ENCODE results near the gene ITGB2.

The ITGB2 gene

DNA sequence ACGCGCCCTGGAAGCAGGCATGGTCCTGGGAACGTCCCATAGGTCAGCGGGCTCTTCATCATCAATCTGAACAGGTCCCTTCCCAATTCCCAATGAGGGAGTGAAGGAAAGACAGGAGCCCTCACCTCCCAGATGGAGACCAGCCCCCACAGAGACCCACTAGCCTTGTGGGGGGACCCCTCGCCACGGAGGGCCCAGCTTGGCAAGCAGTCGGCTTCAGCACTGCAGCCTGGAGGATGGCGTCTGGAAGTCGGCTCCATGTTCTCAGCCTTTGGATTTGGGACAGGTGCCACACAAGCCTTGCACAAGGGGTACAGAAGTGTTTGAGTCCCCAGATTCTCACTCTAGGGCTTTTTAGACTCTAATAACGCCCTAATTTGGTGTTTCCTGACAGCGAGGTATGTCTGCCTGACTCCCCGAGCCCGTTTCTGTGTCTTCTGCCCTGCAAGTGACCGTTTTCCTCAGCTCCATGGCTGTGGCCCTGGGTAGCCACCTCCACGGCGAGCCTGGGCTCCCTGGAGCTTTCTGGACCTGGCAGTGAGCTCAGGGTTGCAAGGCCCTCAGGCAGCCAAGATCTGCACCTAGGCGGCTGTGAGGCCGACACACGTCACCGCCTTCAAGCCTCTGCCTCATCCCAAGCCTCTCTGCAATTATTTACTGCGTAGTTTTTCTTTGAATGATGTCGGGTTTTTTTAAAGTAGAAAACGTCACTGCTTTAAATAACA is 77.8 kb downstream of the ITGB2 start:
- DNase-seq: no peak

DNA sequence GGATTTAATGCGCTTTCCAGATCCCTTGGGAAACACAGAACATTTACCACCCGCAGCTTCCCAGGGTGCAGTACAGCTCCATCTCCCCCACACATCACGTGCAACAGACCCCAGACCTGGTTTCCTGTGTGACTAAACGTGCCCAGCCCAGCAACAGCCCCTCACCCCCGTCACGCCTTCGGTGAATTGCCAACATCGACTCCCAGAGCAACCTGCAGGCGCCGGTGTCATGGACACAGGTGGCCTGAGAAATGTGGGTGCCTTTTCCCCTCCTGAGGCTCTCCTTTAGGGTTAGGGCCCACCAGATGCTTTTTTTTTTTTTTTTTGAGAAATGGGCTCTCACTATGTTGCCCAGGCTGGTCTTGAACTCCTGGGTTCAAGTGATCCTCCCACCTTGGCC is 78.6 kb downstream of the ITGB2 start:
- DNase-seq: no peak

- DNase-seq: no peak
Observed at GRCh38 chr21:44840771-44841170, 79.9 kb downstream of the ITGB2 start.

DNA sequence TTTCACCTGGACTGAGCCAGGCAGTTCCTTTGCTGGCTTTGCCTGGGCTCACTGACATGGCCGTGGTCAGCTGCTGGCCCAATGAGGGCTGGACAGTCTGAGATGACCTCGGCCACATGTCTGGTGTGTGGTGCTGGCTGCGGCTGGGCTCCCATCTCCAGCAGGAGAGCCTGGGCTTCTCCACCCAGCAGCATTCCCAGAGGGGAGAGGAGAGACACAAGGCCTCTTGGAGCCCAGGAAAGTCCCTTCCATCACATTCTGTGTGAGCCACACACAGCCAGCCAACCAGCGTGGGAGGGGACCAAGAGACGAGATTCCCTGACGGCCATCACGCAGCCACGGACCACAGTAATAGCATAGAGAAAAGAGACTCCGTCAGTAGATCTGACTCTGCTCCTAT is 81.7 kb downstream of the ITGB2 start:
- no peak for DNase-seq

DNA sequence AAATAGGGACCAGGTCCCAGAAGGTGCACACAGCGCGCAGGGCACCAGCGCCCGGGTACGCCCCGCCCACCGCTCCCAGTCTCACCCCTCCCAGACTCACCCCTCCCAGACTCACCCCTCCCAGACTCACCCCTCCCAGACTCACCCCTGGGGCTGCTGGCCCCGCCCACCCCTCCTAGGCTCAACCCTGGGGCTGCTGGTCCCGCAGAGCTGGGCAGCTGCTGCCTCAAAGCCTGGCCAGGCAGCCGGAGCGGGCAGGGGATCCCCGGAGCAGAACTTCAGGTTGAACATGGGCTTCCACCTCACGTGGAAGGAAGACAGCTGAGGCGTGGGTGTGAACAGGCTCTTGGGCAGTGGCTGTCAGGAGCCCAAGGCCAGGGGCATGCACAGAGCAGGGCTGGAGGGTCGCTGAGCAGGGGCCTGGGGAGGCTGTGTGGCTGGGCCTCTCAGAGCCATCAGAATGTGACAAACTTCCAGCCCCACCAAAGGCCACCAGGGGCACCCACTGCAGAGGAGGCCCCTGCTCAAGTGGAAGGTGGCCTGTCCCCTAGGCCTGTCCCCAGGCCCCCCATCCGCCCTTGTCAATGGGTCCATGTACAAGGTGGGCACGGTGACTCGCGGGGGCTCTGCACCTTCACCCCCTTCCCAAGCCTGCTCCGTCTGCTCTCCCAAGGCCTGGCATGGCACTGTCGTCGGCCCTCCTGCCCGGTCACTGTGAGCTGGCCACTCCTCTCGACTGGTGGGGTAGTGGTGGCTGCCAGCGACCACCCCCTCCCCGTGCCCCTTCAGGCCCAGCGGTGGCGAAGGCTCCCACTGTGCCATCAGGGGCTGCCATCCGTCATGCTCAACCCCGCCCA is 82.4 kb downstream of the ITGB2 start:
- DNase-seq: no peak

- no peak for DNase-seq
Observed at GRCh38 chr21:44837537-44837936, 83.2 kb downstream of the ITGB2 start.

- no peak for DNase-seq
Observed at GRCh38 chr21:44836666-44837471, 83.8 kb downstream of the ITGB2 start.

DNA sequence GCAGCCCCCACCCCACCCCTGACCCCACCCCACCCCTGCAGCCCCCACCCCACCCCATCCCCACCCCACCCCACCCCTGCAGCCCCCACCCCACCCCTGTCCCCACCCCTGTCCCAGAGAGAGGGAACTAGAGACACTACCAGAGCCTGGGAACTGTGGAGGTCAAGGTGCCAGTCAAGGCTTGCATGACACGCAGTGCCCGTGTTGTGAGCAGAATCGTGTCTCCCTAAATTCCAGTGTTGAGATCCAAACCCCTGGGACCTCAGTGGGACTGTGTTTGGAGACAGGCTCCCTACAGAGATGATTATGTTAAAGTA is 84.4 kb downstream of the ITGB2 start:
- DNase-seq: no peak
